Liver (tissue), 9 donors: ENCODE measurements around the gene DIO1. TPM values are rescaled to one million over a fixed set of nuclear protein-coding genes. Genes with fewer than 3 reads are reported as not detected.

Experiments
- DNase-seq: peaks from one replicate; pipeline ENCODE4 v3.0.0-alpha.2; 2017; ENCODE audit warnings: low spot score
- H3K27ac ChIP-seq, 2 donors: one replicate each; pipeline ENCODE4 v1.7.0; 2013; ENCODE audit warnings: inconsistent platforms in 2 of 2, low read length in 2 of 2, control low read depth in 1 of 2, low read depth in 1 of 2, mild to moderate bottlenecking in 1 of 2
- H3K27me3 ChIP-seq, 4 donors: one replicate each; pipeline versions ENCODE4 v1.6.1 to v1.7.0; 2013; ENCODE audit warnings: low read length in 3 of 4, inconsistent platforms in 1 of 4, mild to moderate bottlenecking in 1 of 4, moderate library complexity in 1 of 4; ENCODE audit not compliant: control insufficient read depth in 4 of 4, insufficient read depth in 4 of 4
- H3K36me3 ChIP-seq, 4 donors: one replicate each; pipeline versions ENCODE4 v1.6.1 to v1.7.0; 2013; ENCODE audit warnings: low read length in 3 of 4, mild to moderate bottlenecking in 3 of 4, low read depth in 1 of 4, moderate library complexity in 1 of 4; ENCODE audit not compliant: control insufficient read depth in 4 of 4, insufficient read depth in 3 of 4
- H3K4me1 ChIP-seq, 4 donors: one replicate each; pipeline versions ENCODE4 v1.6.1 to v1.7.0; 2013; ENCODE audit warnings: low read length in 3 of 4, mild to moderate bottlenecking in 3 of 4, moderate library complexity in 1 of 4; ENCODE audit not compliant: control insufficient read depth in 4 of 4, insufficient read depth in 4 of 4
- H3K4me3 ChIP-seq, 3 donors: one replicate each; pipeline versions ENCODE4 v1.6.1 to v1.7.0; 2013; ENCODE audit warnings: low read length in 3 of 3, control low read depth in 1 of 3, low read depth in 1 of 3, mild to moderate bottlenecking in 1 of 3
- H3K9ac ChIP-seq, 2 donors: one replicate each; pipeline ENCODE4 v1.7.0; 2013; ENCODE audit warnings: low read length in 2 of 2, mild to moderate bottlenecking in 2 of 2, moderate library complexity in 2 of 2, control low read depth in 1 of 2, low read depth in 1 of 2
- H3K9me3 ChIP-seq, 4 donors: one replicate each; pipeline versions ENCODE4 v1.6.1 to v1.7.0; 2013; ENCODE audit warnings: low read length in 3 of 4; ENCODE audit not compliant: control insufficient read depth in 4 of 4
- ATF3 ChIP-seq: IDR thresholded peaks from 2 replicates; pipeline ENCODE4 v1.6.1; 2016; ENCODE audit warnings: antibody characterized with exemption
- CTCF ChIP-seq: fragments of 150-350 bp; IDR thresholded peaks from 2 replicates; pipeline ENCODE4 v1.5.1; 2017; ENCODE audit warnings: improper control_type of control experiment, low read depth, low read length; ENCODE audit not compliant: missing input control
- FOXA1 ChIP-seq: IDR thresholded peaks from 2 replicates; pipeline ENCODE4 v1.6.1; 2016; ENCODE audit warnings: antibody characterized with exemption
- FOXA2 ChIP-seq: IDR thresholded peaks from 2 replicates; pipeline ENCODE4 v1.6.1; 2016; ENCODE audit warnings: antibody characterized with exemption
- GABPA ChIP-seq, 2 donors: IDR thresholded peaks in 1 of 2; conservative IDR thresholded peaks in 1 of 2; 2 replicates each; pipeline ENCODE4 v1.6.1; 2016; ENCODE audit warnings: antibody characterized with exemption in 2 of 2, mild to moderate bottlenecking in 1 of 2, moderate library complexity in 1 of 2
- HNF4A ChIP-seq, 2 donors: conservative IDR thresholded peaks; 2 replicates each; pipeline ENCODE4 v1.6.1; 2016; ENCODE audit warnings: antibody characterized with exemption in 2 of 2, mild to moderate bottlenecking in 2 of 2
- HNF4G ChIP-seq: IDR thresholded peaks from 2 replicates; pipeline ENCODE4 v1.6.1; 2016; ENCODE audit warnings: antibody characterized with exemption
- JUND ChIP-seq, 2 donors: IDR thresholded peaks; 2 replicates each; pipeline ENCODE4 v1.6.1; 2016; ENCODE audit warnings: antibody characterized with exemption in 2 of 2
- MAX ChIP-seq: IDR thresholded peaks from 2 replicates; pipeline ENCODE4 v1.6.1; 2016; ENCODE audit warnings: antibody characterized with exemption
- NR2F2 ChIP-seq: IDR thresholded peaks from 2 replicates; pipeline ENCODE4 v1.6.1; 2016; ENCODE audit warnings: antibody characterized with exemption
- RAD21 ChIP-seq, 2 donors: IDR thresholded peaks; 2 replicates each; pipeline ENCODE4 v1.6.1; 2016; ENCODE audit warnings: antibody characterized with exemption in 2 of 2, mild to moderate bottlenecking in 2 of 2
- REST ChIP-seq: IDR thresholded peaks from 2 replicates; pipeline ENCODE4 v1.6.1; 2016; ENCODE audit warnings: antibody characterized with exemption, mild to moderate bottlenecking
- RXRA ChIP-seq, 2 donors: IDR thresholded peaks; 2 replicates each; pipeline ENCODE4 v1.6.1; 2017 to 2018; ENCODE audit warnings: antibody characterized with exemption in 2 of 2, mild to moderate bottlenecking in 1 of 2
- SP1 ChIP-seq: IDR thresholded peaks from 2 replicates; pipeline ENCODE4 v1.6.1; 2018; ENCODE audit warnings: antibody characterized with exemption, mild to moderate bottlenecking
- YY1 ChIP-seq: IDR thresholded peaks from 2 replicates; pipeline ENCODE4 v1.6.1; 2016; ENCODE audit warnings: antibody characterized with exemption, mild to moderate bottlenecking
- WGBS: extraction: QIAGEN DNeasy Blood & Tissue Kit; methylation state at CpG from one replicate; pipeline ENCODE4 v1.1.7; 2013; 5-methylcytosine and 5-hydroxymethylcytosine counted together
- polyA plus RNA-seq, 2 donors: library from polyadenylated mRNA; stranded (reverse) in 1 of 2; unstranded in 1 of 2; fragments of 200-250 nt in 1 of 2; fragments of >200 nt in 1 of 2; fragmentation: Nextera tagmentation in 1 of 2; extraction: Ambion mirVana in 1 of 2; gene quantifications; one replicate each; pipeline versions ENCODE4 v1.2.1 to v1.2.3, GENCODE V29; 2013 to 2015
- total RNA-seq, 2 donors: library from RNA; depleted of rRNA; stranded (reverse); fragments of >200 nt; gene quantifications; one replicate each; pipeline ENCODE4 v1.2.3, GENCODE V29; 2014
- donor health status: healthy.
- donor health status: healthy.
- donor health status: healthy.
- donor health status: healthy.
- donor health status: healthy.

Gene DIO1
- total and polyA plus RNA-seq, 4 donors = 23.9 to 176 (median 95.6) TPM

- TF ChIP-seq REST (peak; percentile 52), JUND (IDR thresholded peaks at IDR 0.05) (peak in 1 of 2 donors; percentile 27)
Measured at GRCh38 chr1:53889304-53890298, 4.4 kb upstream of the DIO1 start, which contains the start of gene YIPF1 (continued).

GRCh38 chr1:53890522-53890941, 3.5 kb upstream of the DIO1 start:
- Histone ChIP-seq H3K4me3 (peak overlapping the region in 1 of 3 donors; percentile 82), H3K36me3 (peaks cover 0 to 7% (median 2%) of the 10 kb centered on the region in 4 donors), H3K9me3 (no peaks in the 10 kb centered on the region), H3K9ac (no peak overlapping the region), H3K4me1 (peaks cover 2 to 29% (median 22%) of the 10 kb centered on the region in 4 donors), H3K27ac (peak overlapping the region; percentile 85 to 90), H3K27me3 (no peaks in the 10 kb centered on the region)
- TF ChIP-seq FOXA2 (no peak), RAD21 (IDR thresholded peaks at IDR 0.05) (no peak), HNF4A (conservative IDR thresholded peaks at IDR 0.05) (no peak), YY1 (no peak), HNF4G (no peak), GABPA (IDR thresholded peaks at IDR 0.05 in 1 of 2, conservative IDR thresholded peaks at IDR 0.05 in 1 of 2) (no peak), RXRA (IDR thresholded peaks at IDR 0.05) (no peak), FOXA1 (no peak), REST (no peak), MAX (no peak), ATF3 (no peak), SP1 (no peak), NR2F2 (no peak), CTCF (no peak), JUND (IDR thresholded peaks at IDR 0.05) (no peak)
- 87% methylated on average over 7 of the region's 7 CpGs for WGBS
- DNase-seq = no peak
